ENCODE results near the gene NECTIN1. TPM values are rescaled to one million over a fixed set of nuclear protein-coding genes. Genes with fewer than 3 reads are reported as not detected.

The NECTIN1 gene
- total RNA-seq, 1 donor, result 7.8 TPM

- TF ChIP-seq CTCF (IDR thresholded peaks at IDR 0.05; ENCODE audit: insufficient read depth, low read length), result no peak
- no peak overlapping the region for H3K4me3 ChIP-seq (ENCODE audit: low read depth, low read length)
- DNase-seq (ENCODE audit: low read depth), result no peak
Observed at GRCh38 chr11:119669487-119669886, 59.5 kb downstream of the NECTIN1 start.

GRCh38 chr11:119668676-119669075, 60.3 kb downstream of the NECTIN1 start:
- H3K4me3 ChIP-seq (ENCODE audit: low read depth, low read length), result no peak overlapping the region
- no peak for DNase-seq (ENCODE audit: low read depth)
- TF ChIP-seq CTCF (IDR thresholded peaks at IDR 0.05; ENCODE audit: insufficient read depth, low read length), result no peak

- peak; percentile 73 for DNase-seq (ENCODE audit: low read depth)
- TF ChIP-seq CTCF (IDR thresholded peaks at IDR 0.05; ENCODE audit: insufficient read depth, low read length), result peak; percentile 96
- H3K4me3 ChIP-seq (ENCODE audit: low read depth, low read length), result no peak overlapping the region
Observed at GRCh38 chr11:119666463-119667131, 62.4 kb downstream of the NECTIN1 start.

- H3K4me3 ChIP-seq (ENCODE audit: low read depth, low read length), result no peak overlapping the region
- TF ChIP-seq CTCF (IDR thresholded peaks at IDR 0.05; ENCODE audit: insufficient read depth, low read length), result no peak
- no peak for DNase-seq (ENCODE audit: low read depth)
Observed at GRCh38 chr11:119666061-119666460, 62.9 kb downstream of the NECTIN1 start.

- DNase-seq (ENCODE audit: low read depth), result no peak
- TF ChIP-seq CTCF (IDR thresholded peaks at IDR 0.05; ENCODE audit: insufficient read depth, low read length), result no peak
- no peak overlapping the region for H3K4me3 ChIP-seq (ENCODE audit: low read depth, low read length)
Observed at GRCh38 chr11:119664701-119665420, 64.1 kb downstream of the NECTIN1 start.

DNA sequence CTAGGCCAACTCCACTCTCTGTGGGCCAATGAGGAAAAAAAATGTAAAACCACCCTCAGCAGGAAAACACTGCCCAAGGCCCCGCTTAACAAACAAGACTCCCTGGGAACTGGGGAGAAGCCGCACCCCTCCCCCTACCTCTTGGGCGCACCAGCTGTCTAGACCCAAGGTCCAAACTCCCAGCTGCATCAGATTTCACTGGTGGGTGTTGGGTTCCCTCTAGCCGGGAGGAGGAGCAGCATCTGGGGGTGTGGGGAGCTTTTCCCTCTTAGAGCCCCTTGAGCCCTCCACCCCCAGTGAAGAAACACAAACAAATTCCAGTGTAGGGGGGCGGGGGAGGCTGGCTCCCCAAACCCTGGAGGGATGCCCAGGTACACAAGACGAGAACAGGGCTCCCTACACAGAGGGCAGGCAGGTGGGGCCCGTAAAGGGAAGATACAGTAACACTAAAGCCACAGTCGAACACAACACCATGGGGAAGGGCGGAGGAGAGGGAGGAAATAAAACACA, 64.9 kb downstream of the NECTIN1 start:
- no peak overlapping the region for H3K4me3 ChIP-seq (ENCODE audit: low read depth, low read length)
- no peak for TF ChIP-seq CTCF (IDR thresholded peaks at IDR 0.05; ENCODE audit: insufficient read depth, low read length)
- DNase-seq (ENCODE audit: low read depth), result no peak
